ENCODE measurements around the gene POLG. TPM values are rescaled to one million over a fixed set of nuclear protein-coding genes. Genes with fewer than 3 reads are reported as not detected.

POLG gene
- total and polyA plus RNA-seq, 5 donors from 2014 or later = 31.2 to 157 (median 35.2) TPM

GRCh38 chr15:89372069-89372935 is 37.7 kb upstream of the POLG start:
- H3K4me3 ChIP-seq (ENCODE audit: low read depth, low read length) = no peak overlapping the region
- Mint-ChIP-seq H3K9me3 (peaks cover 0 to 12% (median 0%) of the 10 kb centered on the region in 7 donors), H3K27me3 (peaks cover 83% of the 10 kb centered on the region), H3K4me3 (no peak overlapping the region), H3K27ac (no peak overlapping the region), H3K36me3 (no peaks in the 10 kb centered on the region), H3K4me1 (peaks cover 3 to 20% (median 9%) of the 10 kb centered on the region in 4 donors)
- no peaks in the 10 kb centered on the region for H3K36me3 ChIP-seq (ENCODE audit: control insufficient read depth, insufficient read depth, low read length)
- H3K27ac ChIP-seq (ENCODE audit: insufficient read depth, low read length, poor library complexity, severe bottlenecking) = no peak overlapping the region
- peaks cover 49% of the 10 kb centered on the region for H3K27me3 ChIP-seq (ENCODE audit: control insufficient read depth, insufficient read depth, low read length)
- DNase-seq (no peak), ATAC-seq (ENCODE audit: low read depth in 2 of 2) (no peak)
- no peaks in the 10 kb centered on the region for H3K9me3 ChIP-seq (ENCODE audit: control insufficient read depth in 2 of 2, low read length in 2 of 2)
- peaks cover 15% of the 10 kb centered on the region for H3K4me1 ChIP-seq (ENCODE audit: control insufficient read depth, insufficient read depth, low read length, poor library complexity, severe bottlenecking)

GRCh38 chr15:89371228-89372044 is 36.8 kb upstream of the POLG start:
- H3K9me3 ChIP-seq (ENCODE audit: control insufficient read depth in 2 of 2, low read length in 2 of 2) = no peaks in the 10 kb centered on the region
- no peak overlapping the region for H3K27ac ChIP-seq (ENCODE audit: insufficient read depth, low read length, poor library complexity, severe bottlenecking)
- Mint-ChIP-seq H3K36me3 (no peaks in the 10 kb centered on the region), H3K9me3 (peaks cover 0 to 12% (median 0%) of the 10 kb centered on the region in 7 donors), H3K27me3 (peaks cover 83% of the 10 kb centered on the region), H3K4me3 (no peak overlapping the region), H3K4me1 (peaks cover 3 to 27% (median 7%) of the 10 kb centered on the region in 4 donors), H3K27ac (no peak overlapping the region)
- H3K4me1 ChIP-seq (ENCODE audit: control insufficient read depth, insufficient read depth, low read length, poor library complexity, severe bottlenecking) = peaks cover 18% of the 10 kb centered on the region
- peaks cover 49% of the 10 kb centered on the region for H3K27me3 ChIP-seq (ENCODE audit: control insufficient read depth, insufficient read depth, low read length)
- no peaks in the 10 kb centered on the region for H3K36me3 ChIP-seq (ENCODE audit: control insufficient read depth, insufficient read depth, low read length)
- ATAC-seq (ENCODE audit: low read depth in 2 of 2) = no peak
- no peak overlapping the region for H3K4me3 ChIP-seq (ENCODE audit: low read depth, low read length)
- DNase-seq = no peak

- no peak for DNase-seq
- Mint-ChIP-seq H3K9me3 (peaks cover 0 to 14% (median 0%) of the 10 kb centered on the region in 7 donors), H3K4me1 (peaks cover 3 to 28% (median 8%) of the 10 kb centered on the region in 4 donors), H3K36me3 (no peaks in the 10 kb centered on the region), H3K27me3 (peaks cover 83% of the 10 kb centered on the region), H3K4me3 (peak overlapping the region in 1 of 4 donors; percentile 54), H3K27ac (no peak overlapping the region)
- peaks cover 18% of the 10 kb centered on the region for H3K4me1 ChIP-seq (ENCODE audit: control insufficient read depth, insufficient read depth, low read length, poor library complexity, severe bottlenecking)
- H3K27ac ChIP-seq (ENCODE audit: insufficient read depth, low read length, poor library complexity, severe bottlenecking) = no peak overlapping the region
- H3K36me3 ChIP-seq (ENCODE audit: control insufficient read depth, insufficient read depth, low read length) = no peaks in the 10 kb centered on the region
- no peak for ATAC-seq (ENCODE audit: low read depth in 2 of 2)
- no peaks in the 10 kb centered on the region for H3K9me3 ChIP-seq (ENCODE audit: control insufficient read depth in 2 of 2, low read length in 2 of 2)
- H3K27me3 ChIP-seq (ENCODE audit: control insufficient read depth, insufficient read depth, low read length) = peaks cover 51% of the 10 kb centered on the region
- H3K4me3 ChIP-seq (ENCODE audit: low read depth, low read length) = no peak overlapping the region
Observed at GRCh38 chr15:89370978-89371227, 36.3 kb upstream of the POLG start.

- Histone ChIP-seq H3K27ac (ENCODE audit: insufficient read depth, low read length, poor library complexity, severe bottlenecking) (no peak overlapping the region), H3K4me1 (ENCODE audit: control insufficient read depth, insufficient read depth, low read length, poor library complexity, severe bottlenecking) (peaks cover 18% of the 10 kb centered on the region), H3K4me3 (ENCODE audit: low read depth, low read length) (no peak overlapping the region), H3K27me3 (ENCODE audit: control insufficient read depth, insufficient read depth, low read length) (peaks cover 47% of the 10 kb centered on the region), H3K9me3 (ENCODE audit: control insufficient read depth in 2 of 2, low read length in 2 of 2) (no peaks in the 10 kb centered on the region), H3K36me3 (ENCODE audit: control insufficient read depth, insufficient read depth, low read length) (no peaks in the 10 kb centered on the region)
- peak overlapping the region in 2 of 4 donors; percentile 21 to 54 for H3K4me3 Mint-ChIP-seq
- H3K27ac Mint-ChIP-seq = no peak overlapping the region
- DNase-seq (no peak), ATAC-seq (ENCODE audit: low read depth in 2 of 2) (no peak)
- H3K36me3 Mint-ChIP-seq = no peaks in the 10 kb centered on the region
- H3K4me1 Mint-ChIP-seq = peaks cover 3 to 28% (median 9%) of the 10 kb centered on the region in 4 donors
- H3K9me3 Mint-ChIP-seq = peaks cover 0 to 16% (median 0%) of the 10 kb centered on the region in 7 donors
- peaks cover 82% of the 10 kb centered on the region for H3K27me3 Mint-ChIP-seq
Observed at GRCh38 chr15:89370120-89370977, 35.7 kb upstream of the POLG start.

GRCh38 chr15:89369341-89369947 is 34.8 kb upstream of the POLG start:
- H3K4me3 ChIP-seq (ENCODE audit: low read depth, low read length) = no peak overlapping the region
- Mint-ChIP-seq H3K27ac (no peak overlapping the region), H3K36me3 (no peaks in the 10 kb centered on the region), H3K4me1 (peaks cover 3 to 31% (median 9%) of the 10 kb centered on the region in 4 donors), H3K4me3 (peak overlapping the region in 1 of 4 donors; percentile 3), H3K9me3 (peaks cover 0 to 21% (median 0%) of the 10 kb centered on the region in 7 donors), H3K27me3 (peaks cover 82% of the 10 kb centered on the region)
- no peaks in the 10 kb centered on the region for H3K9me3 ChIP-seq (ENCODE audit: control insufficient read depth in 2 of 2, low read length in 2 of 2)
- H3K27me3 ChIP-seq (ENCODE audit: control insufficient read depth, insufficient read depth, low read length) = peaks cover 42% of the 10 kb centered on the region
- no peak for ATAC-seq (ENCODE audit: low read depth in 2 of 2)
- DNase-seq = no peak
- H3K4me1 ChIP-seq (ENCODE audit: control insufficient read depth, insufficient read depth, low read length, poor library complexity, severe bottlenecking) = peaks cover 18% of the 10 kb centered on the region
- no peaks in the 10 kb centered on the region for H3K36me3 ChIP-seq (ENCODE audit: control insufficient read depth, insufficient read depth, low read length)
- no peak overlapping the region for H3K27ac ChIP-seq (ENCODE audit: insufficient read depth, low read length, poor library complexity, severe bottlenecking)

GRCh38 chr15:89368566-89369223 is 34.1 kb upstream of the POLG start:
- Histone ChIP-seq H3K36me3 (ENCODE audit: control insufficient read depth, insufficient read depth, low read length) (no peaks in the 10 kb centered on the region), H3K27me3 (ENCODE audit: control insufficient read depth, insufficient read depth, low read length) (peaks cover 40% of the 10 kb centered on the region), H3K9me3 (ENCODE audit: control insufficient read depth in 2 of 2, low read length in 2 of 2) (no peaks in the 10 kb centered on the region), H3K27ac (ENCODE audit: insufficient read depth, low read length, poor library complexity, severe bottlenecking) (no peak overlapping the region), H3K4me1 (ENCODE audit: control insufficient read depth, insufficient read depth, low read length, poor library complexity, severe bottlenecking) (peaks cover 18% of the 10 kb centered on the region), H3K4me3 (ENCODE audit: low read depth, low read length) (no peak overlapping the region)
- no peaks in the 10 kb centered on the region for H3K36me3 Mint-ChIP-seq
- H3K4me3 Mint-ChIP-seq = peak overlapping the region in 1 of 4 donors; percentile 13
- DNase-seq = no peak
- peaks cover 0 to 22% (median 0%) of the 10 kb centered on the region in 7 donors for H3K9me3 Mint-ChIP-seq
- H3K4me1 Mint-ChIP-seq = peaks cover 3 to 34% (median 9%) of the 10 kb centered on the region in 4 donors
- ATAC-seq (ENCODE audit: low read depth in 2 of 2) = no peak
- peaks cover 81% of the 10 kb centered on the region for H3K27me3 Mint-ChIP-seq
- H3K27ac Mint-ChIP-seq = peak overlapping the region in 1 of 3 donors; percentile 84

All from CD4-positive, CD25-positive, alpha-beta regulatory T cell (primary cell).